ENCODE results near the gene CNN3. TPM values are rescaled to one million over a fixed set of nuclear protein-coding genes. Genes with fewer than 3 reads are reported as not detected.

The CNN3 gene
- total RNA-seq, 8 experiments from 2014 or later: 48.0 to 479 (median 171) TPM

DNA sequence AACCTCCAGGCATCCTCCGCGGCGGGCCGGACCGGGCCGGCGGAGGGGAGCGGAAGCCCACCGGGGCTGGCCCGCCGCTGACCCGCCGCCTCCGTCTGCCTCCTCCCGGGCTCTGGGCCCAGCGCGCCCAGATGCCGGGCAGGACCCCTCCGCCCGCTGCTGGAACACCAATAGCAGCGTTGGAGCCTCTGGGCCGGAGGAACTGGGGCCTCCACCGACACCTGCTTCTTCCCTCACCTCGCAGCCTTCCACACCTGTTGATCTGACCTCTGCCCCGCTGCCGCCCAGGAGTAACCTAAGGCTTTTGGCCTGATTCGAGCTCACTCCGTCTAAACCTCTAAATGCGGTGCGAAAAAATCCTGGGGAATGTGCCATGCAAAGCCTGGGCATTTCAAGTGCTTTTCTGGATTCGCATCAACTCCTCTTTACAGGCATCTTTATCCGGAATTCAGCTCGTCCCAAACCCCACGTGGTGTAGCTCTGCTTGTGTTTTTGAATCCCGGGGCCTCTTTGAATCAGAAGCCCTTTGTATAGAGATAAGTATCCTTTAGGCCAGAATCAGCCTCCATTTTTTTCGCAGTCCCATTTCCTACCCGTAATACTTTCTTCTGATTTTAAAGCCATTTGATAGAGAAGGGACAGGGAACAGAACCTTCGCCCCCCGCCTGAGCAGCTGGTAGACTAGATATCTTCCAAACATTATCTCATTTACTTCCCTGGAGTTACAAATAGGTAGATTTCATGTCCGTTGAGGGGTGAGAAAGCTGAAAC lies 680 bp upstream of the CNN3 start:
- in situ Hi-C loops (cut with MboI; ENCODE audit: low pct_unique_long_range_greater_than_20kb in 2 of 9, low sequenced_read_pairs in 9 of 9, unreplicated experiment in 9 of 9): loop anchor here in 1 of 9 experiments (25.0 kb wide), 1 partner anchor 110 kb away; no protein-coding TSS in a partner anchor
- Histone ChIP-seq H3K27ac (peak overlapping the region; percentile 73 to 84), H3K4me1 (replicated peaks in 1 of 2) (peaks cover 31 to 36% of the 10 kb centered on the region in 2 donors), H3K4me3 (peak overlapping the region; percentile 68 to 97 (median 82))
- 11 to 43% (median 17%) methylated on average over 2 to 18 of the region's 40 CpGs; no CpG with 5 or more reads in 2 of the 10 experiments for WGBS, 10 experiments
- ATAC-seq (replicated peaks in 6 of 8): peak in 2 of 8 experiments; percentile 1 to 42

- ATAC-seq (replicated peaks in 6 of 8): peak; percentile 19 to 40 (median 37)
- H3K27ac ChIP-seq: peak overlapping the region; percentile 82 to 84
- H3K4me1 ChIP-seq (replicated peaks in 1 of 2): peaks cover 31 to 38% of the 10 kb centered on the region in 2 donors
- WGBS, 10 experiments: 0 to 2% (median 0%) methylated on average over 2 to 11 of the region's 78 CpGs; no CpG with 5 or more reads in 3 of the 10 experiments
- H3K4me3 ChIP-seq: peak overlapping the region; percentile 68 to 97 (median 82)
- in situ Hi-C loops (cut with MboI; ENCODE audit: low pct_unique_long_range_greater_than_20kb in 2 of 9, low sequenced_read_pairs in 9 of 9, unreplicated experiment in 9 of 9): loop anchor here in 1 of 9 experiments (25.0 kb wide), 1 partner anchor 111 kb away; no protein-coding TSS in a partner anchor
Measured at GRCh38 chr1:94926126-94926914, 590 bp downstream of the CNN3 start.

GRCh38 chr1:94925561-94926125 lies 1.3 kb downstream of the CNN3 start:
- in situ Hi-C loops (cut with MboI; ENCODE audit: low pct_unique_long_range_greater_than_20kb in 2 of 9, low sequenced_read_pairs in 9 of 9, unreplicated experiment in 9 of 9): loop anchor here in 1 of 9 experiments (25.0 kb wide), 1 partner anchor 112 kb away; no protein-coding TSS in a partner anchor
- WGBS, 10 experiments: 0 to 7% (median 0%) methylated on average over 1 to 20 of the region's 23 CpGs; no CpG with 5 or more reads in 2 of the 10 experiments
- peak; percentile 5 to 29 (median 18) for ATAC-seq (replicated peaks in 6 of 8)
- peak overlapping the region; percentile 82 to 84 for H3K27ac ChIP-seq
- H3K4me3 ChIP-seq: peak overlapping the region; percentile 68 to 97 (median 82)
- peaks cover 31 to 38% of the 10 kb centered on the region in 2 donors for H3K4me1 ChIP-seq (replicated peaks in 1 of 2)

DNA sequence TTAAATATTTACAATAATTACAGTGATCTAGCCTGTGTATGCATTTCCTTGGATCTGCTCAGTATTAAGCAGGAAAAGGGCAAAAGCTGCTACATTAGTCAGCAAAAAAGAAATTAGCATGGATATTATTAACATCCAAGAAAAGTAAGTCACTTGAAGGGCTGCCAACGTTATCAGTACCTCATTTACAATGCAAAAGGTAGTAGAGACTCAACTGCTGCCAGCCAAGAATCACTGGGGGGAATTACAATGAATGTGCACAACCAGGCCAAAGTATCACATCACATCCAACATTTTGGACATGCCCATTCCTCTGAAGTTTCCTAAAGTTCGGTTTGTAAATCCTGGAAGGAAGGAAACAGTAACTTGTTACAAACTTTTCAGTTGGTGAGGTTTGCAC lies 1.9 kb downstream of the CNN3 start:
- peaks cover 31 to 36% of the 10 kb centered on the region in 2 donors for H3K4me1 ChIP-seq (replicated peaks in 1 of 2)
- in situ Hi-C loops (cut with MboI; ENCODE audit: low pct_unique_long_range_greater_than_20kb in 2 of 9, low sequenced_read_pairs in 9 of 9, unreplicated experiment in 9 of 9): loop anchor here in 1 of 9 experiments (25.0 kb wide), 1 partner anchor 112 kb away; no protein-coding TSS in a partner anchor
- WGBS, 10 experiments: 0% methylated on average over 1 to 2 of the region's 2 CpGs; no CpG with 5 or more reads in 2 of the 10 experiments
- H3K4me3 ChIP-seq: peak overlapping the region; percentile 68 to 97 (median 82)
- H3K27ac ChIP-seq: peak overlapping the region; percentile 82 to 84
- peak in 3 of 8 experiments; percentile 2 to 8 (median 5) for ATAC-seq (replicated peaks in 6 of 8)

GRCh38 chr1:94922761-94923331 lies 4.1 kb downstream of the CNN3 start:
- ATAC-seq (replicated peaks in 6 of 8): no peak
- Histone ChIP-seq H3K27ac (no peak overlapping the region), H3K4me3 (no peak overlapping the region), H3K4me1 (replicated peaks in 1 of 2) (peaks cover 11 to 18% of the 10 kb centered on the region in 2 donors)
- WGBS, 10 experiments: 38 to 97% (median 87%) methylated on average over 2 to 8 of the region's 8 CpGs
- in situ Hi-C loops (cut with MboI; ENCODE audit: low pct_unique_long_range_greater_than_20kb in 2 of 9, low sequenced_read_pairs in 9 of 9, unreplicated experiment in 9 of 9): no loop called here

GRCh38 chr1:94921977-94922376 lies 4.9 kb downstream of the CNN3 start:
- peaks cover 8 to 17% of the 10 kb centered on the region in 2 donors for H3K4me1 ChIP-seq (replicated peaks in 1 of 2)
- H3K4me3 ChIP-seq: no peak overlapping the region
- in situ Hi-C loops (cut with MboI; ENCODE audit: low pct_unique_long_range_greater_than_20kb in 2 of 9, low sequenced_read_pairs in 9 of 9, unreplicated experiment in 9 of 9): no loop called here
- no peak for ATAC-seq (replicated peaks in 6 of 8)
- WGBS, 10 experiments: 88 to 100% (median 96%) methylated on average over 1 of the region's 1 CpG; no CpG with 5 or more reads in 4 of the 10 experiments
- H3K27ac ChIP-seq: no peak overlapping the region

DNA sequence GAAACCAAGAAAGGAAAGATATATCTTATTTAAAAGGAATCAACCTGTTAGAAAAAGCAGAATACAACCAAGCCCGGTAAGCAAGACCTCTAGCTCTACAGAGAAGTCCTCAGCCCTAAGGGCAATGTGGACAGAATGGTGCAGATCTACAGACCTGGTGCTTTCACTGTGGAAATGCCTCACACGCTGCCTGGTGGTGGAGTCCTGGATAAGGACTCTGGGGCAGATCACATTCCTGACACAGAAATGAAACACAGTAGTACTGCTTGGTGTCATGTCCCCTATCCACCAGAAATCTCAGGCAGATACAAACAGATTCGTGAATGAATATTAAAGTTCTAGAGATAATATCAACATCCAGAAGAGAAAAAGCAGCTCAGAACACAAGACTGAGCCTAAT lies 6.8 kb downstream of the CNN3 start:
- H3K4me1 ChIP-seq (replicated peaks in 1 of 2): peaks cover 8 to 17% of the 10 kb centered on the region in 2 donors
- H3K27ac ChIP-seq: no peak overlapping the region
- in situ Hi-C loops (cut with MboI; ENCODE audit: low pct_unique_long_range_greater_than_20kb in 2 of 9, low sequenced_read_pairs in 9 of 9, unreplicated experiment in 9 of 9): no loop called here
- WGBS, 10 experiments: 8 to 100% (median 83%) methylated on average over 1 to 3 of the region's 3 CpGs
- peak in 5 of 8 experiments; percentile 12 to 47 (median 21) for ATAC-seq (replicated peaks in 6 of 8)
- no peak overlapping the region for H3K4me3 ChIP-seq

GRCh38 chr1:94919241-94920030 lies 7.5 kb downstream of the CNN3 start:
- peak in 6 of 8 experiments; percentile 14 to 70 (median 49) for ATAC-seq (replicated peaks in 6 of 8)
- no peak overlapping the region for H3K27ac ChIP-seq
- WGBS, 10 experiments: 0 to 100% (median 59%) methylated on average over 1 to 4 of the region's 4 CpGs; no CpG with 5 or more reads in 2 of the 10 experiments
- in situ Hi-C loops (cut with MboI; ENCODE audit: low pct_unique_long_range_greater_than_20kb in 2 of 9, low sequenced_read_pairs in 9 of 9, unreplicated experiment in 9 of 9): no loop called here
- H3K4me3 ChIP-seq: no peak overlapping the region
- peaks cover 8 to 12% of the 10 kb centered on the region in 2 donors for H3K4me1 ChIP-seq (replicated peaks in 1 of 2)

- Histone ChIP-seq H3K27ac (no peak overlapping the region), H3K4me3 (no peak overlapping the region), H3K4me1 (replicated peaks in 1 of 2) (no peaks in the 10 kb centered on the region)
- WGBS, 10 experiments: 33 to 98% (median 94%) methylated on average over 1 to 6 of the region's 6 CpGs; no CpG with 5 or more reads in 2 of the 10 experiments
- ATAC-seq (replicated peaks in 6 of 8): no peak
- in situ Hi-C loops (cut with MboI; ENCODE audit: low pct_unique_long_range_greater_than_20kb in 2 of 9, low sequenced_read_pairs in 9 of 9, unreplicated experiment in 9 of 9): no loop called here
Measured at GRCh38 chr1:94917251-94917650, 9.7 kb downstream of the CNN3 start.

DNA sequence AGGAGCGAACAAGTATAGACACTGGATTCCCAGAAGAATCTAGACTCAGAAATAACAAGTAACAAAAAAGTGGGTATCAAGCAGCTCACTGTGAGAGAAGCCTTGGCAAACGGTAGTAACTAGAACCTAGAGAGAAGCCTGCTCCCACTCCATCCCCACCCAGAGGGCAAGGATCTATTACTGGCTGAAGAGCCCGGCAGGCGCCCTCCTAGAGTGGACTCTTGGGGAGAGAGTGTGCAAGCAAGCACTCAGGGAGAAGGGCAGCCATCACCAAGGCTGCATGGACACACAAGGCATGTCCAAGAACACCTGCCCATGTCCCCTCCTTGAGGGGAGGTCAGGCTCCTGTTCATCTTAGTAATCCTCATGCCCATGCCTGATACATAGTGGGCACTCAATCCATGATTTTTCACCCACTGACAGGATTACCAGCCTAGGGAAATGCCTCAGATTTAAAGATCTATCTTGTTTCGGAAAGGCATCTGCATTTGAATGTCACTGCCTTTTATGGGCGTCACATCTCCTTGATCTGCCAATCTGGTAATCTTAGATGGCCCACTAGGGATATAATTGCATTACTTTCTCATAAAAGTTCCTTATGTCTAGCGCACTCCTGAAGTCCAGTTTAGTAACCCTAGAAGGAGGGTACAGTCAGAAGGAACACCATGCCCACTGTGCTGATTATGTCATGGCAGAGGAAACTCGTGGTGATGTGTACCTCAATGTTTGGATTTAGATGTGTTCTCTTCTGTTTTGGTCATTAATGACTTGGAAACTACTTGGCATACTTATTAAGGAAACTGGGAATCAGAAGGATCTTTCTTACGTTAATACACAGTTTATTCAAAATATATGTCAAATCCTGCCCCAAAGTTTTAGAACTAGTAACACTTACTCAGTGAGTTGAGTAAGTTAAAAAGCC lies 14.4 kb downstream of the CNN3 start:
- in situ Hi-C loops (cut with MboI; ENCODE audit: low pct_unique_long_range_greater_than_20kb in 2 of 9, low sequenced_read_pairs in 9 of 9, unreplicated experiment in 9 of 9): no loop called here
- no peak for ATAC-seq (replicated peaks in 6 of 8)
- Histone ChIP-seq H3K4me3 (no peak overlapping the region), H3K27ac (no peak overlapping the region), H3K4me1 (replicated peaks in 1 of 2) (no peaks in the 10 kb centered on the region)
- 43 to 100% (median 82%) methylated on average over 1 to 9 of the region's 9 CpGs for WGBS, 10 experiments

DNA sequence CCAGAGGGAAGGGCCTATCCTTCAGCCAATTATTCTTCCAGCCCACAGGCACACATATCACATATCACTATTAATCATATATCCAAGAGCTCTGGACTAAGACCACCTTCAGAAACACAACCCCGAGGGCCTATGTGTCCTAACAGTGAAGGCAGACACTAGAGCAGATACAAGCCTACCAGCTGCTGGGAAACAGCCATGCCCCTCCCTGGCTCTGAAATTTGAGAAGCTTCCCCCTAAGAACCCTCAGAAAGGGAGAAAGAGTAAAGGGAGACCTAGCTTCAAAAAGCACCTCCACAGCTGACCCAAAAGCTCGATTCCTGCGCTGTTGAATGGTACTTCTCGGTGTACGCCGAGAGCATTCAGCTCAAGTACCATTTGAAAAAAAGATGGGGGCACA lies 17.4 kb downstream of the CNN3 start:
- ATAC-seq (replicated peaks in 6 of 8): peak in 2 of 8 experiments; percentile 15 to 69
- no peak overlapping the region for H3K27ac ChIP-seq
- H3K4me1 ChIP-seq (replicated peaks in 1 of 2): no peaks in the 10 kb centered on the region
- no peak overlapping the region for H3K4me3 ChIP-seq
- 60 to 95% (median 85%) methylated on average over 1 to 6 of the region's 6 CpGs; no CpG with 5 or more reads in 4 of the 10 experiments for WGBS, 10 experiments
- in situ Hi-C loops (cut with MboI; ENCODE audit: low pct_unique_long_range_greater_than_20kb in 2 of 9, low sequenced_read_pairs in 9 of 9, unreplicated experiment in 9 of 9): no loop called here
